ENCODE results near the gene RAB9A.
"Not testable (repeated sequence)": the region's sequence is repeated elsewhere in the genome, so short reads cannot be mapped to it uniquely, and the experiment has no call there.

RAB9A gene

GRCh38 chrX:13688958-13689740, at the start of gene RAB9A:
RAB9A (plus strand) TSS chrX:13689128; CDS start chrX:13708747, 19,619 bp downstream.
- H3F3A ChIP-seq (ENCODE audit: insufficient read depth, low read length) = no peaks in the 10 kb centered on the region
- H3K9ac ChIP-seq (ENCODE audit: low read length) = peak within 1 kb of the TSS; percentile 93
- TF ChIP-seq EZH2 (IDR thresholded peaks at IDR 0.05; ENCODE audit: borderline replicate concordance, low read length) (no peak), CTCF (IDR thresholded peaks at IDR 0.05; ENCODE audit: low read length) (no peak)
- no peaks in the 10 kb centered on the region for H4K20me1 ChIP-seq (ENCODE audit: insufficient read depth, low read length)
- no peaks in the 10 kb centered on the region for H3K9me3 ChIP-seq (ENCODE audit: low read length)
- 0 out of 2 replicates have a peak within 1 kb of the TSS, but pooled peaks have one; percentile 62 for H2AFZ ChIP-seq (ENCODE audit: low read length)
- peaks cover 51% of the 10 kb centered on the region for H3K4me1 ChIP-seq (ENCODE audit: insufficient read depth, low read length, severe bottlenecking)
- H3K4me2 ChIP-seq (ENCODE audit: low read length) = peak within 1 kb of the TSS; percentile 71
- peaks cover 40% of the 10 kb centered on the region for H3K79me2 ChIP-seq (ENCODE audit: insufficient read depth, low read length)
- no peaks in the 10 kb centered on the region for H3K36me3 ChIP-seq (ENCODE audit: insufficient read depth, low read length)
- peak within 1 kb of the TSS; percentile 79 for H3K27ac ChIP-seq (ENCODE audit: low read depth, low read length, poor library complexity, severe bottlenecking)
- H3K27me3 ChIP-seq (ENCODE audit: insufficient read depth, low read length) = no peaks in the 10 kb centered on the region
- no peaks in the 10 kb centered on the region for H3K9me2 ChIP-seq (ENCODE audit: low read depth, low read length)
- H3K4me3 ChIP-seq (ENCODE audit: low read depth, low read length, poor library complexity, severe bottlenecking) = peak within 1 kb of the TSS; percentile 95

- H2AFZ ChIP-seq (ENCODE audit: low read length); H3K9ac ChIP-seq (ENCODE audit: low read length); H3K27me3 ChIP-seq (ENCODE audit: insufficient read depth, low read length); H3K36me3 ChIP-seq (ENCODE audit: insufficient read depth, low read length); H3K79me2 ChIP-seq (ENCODE audit: insufficient read depth, low read length); H3K9me2 ChIP-seq (ENCODE audit: low read depth, low read length); H4K20me1 ChIP-seq (ENCODE audit: insufficient read depth, low read length); H3K4me3 ChIP-seq (ENCODE audit: low read depth, low read length, poor library complexity, severe bottlenecking); H3K27ac ChIP-seq (ENCODE audit: low read depth, low read length, poor library complexity, severe bottlenecking); H3K4me2 ChIP-seq (ENCODE audit: low read length); H3K4me1 ChIP-seq (ENCODE audit: insufficient read depth, low read length, severe bottlenecking); H3F3A ChIP-seq (ENCODE audit: insufficient read depth, low read length); H3K9me3 ChIP-seq (ENCODE audit: low read length): not testable (repeated sequence)
Measured at GRCh38 chrX:13641684-13642083, 47.2 kb upstream of the RAB9A start.

- no peaks in the 10 kb centered on the region for H3K36me3 ChIP-seq (ENCODE audit: insufficient read depth, low read length)
- H3K9me3 ChIP-seq (ENCODE audit: low read length) = no peaks in the 10 kb centered on the region
- H3K79me2 ChIP-seq (ENCODE audit: insufficient read depth, low read length) = no peaks in the 10 kb centered on the region
- no peak overlapping the region for H3K4me3 ChIP-seq (ENCODE audit: low read depth, low read length, poor library complexity, severe bottlenecking)
- no peak overlapping the region for H2AFZ ChIP-seq (ENCODE audit: low read length)
- no peaks in the 10 kb centered on the region for H4K20me1 ChIP-seq (ENCODE audit: insufficient read depth, low read length)
- no peaks in the 10 kb centered on the region for H3K27me3 ChIP-seq (ENCODE audit: insufficient read depth, low read length)
- no peak overlapping the region for H3K9ac ChIP-seq (ENCODE audit: low read length)
- TF ChIP-seq EZH2 (IDR thresholded peaks at IDR 0.05; ENCODE audit: borderline replicate concordance, low read length) (no peak), CTCF (IDR thresholded peaks at IDR 0.05; ENCODE audit: low read length) (no peak)
- H3F3A ChIP-seq (ENCODE audit: insufficient read depth, low read length) = no peaks in the 10 kb centered on the region
- no peaks in the 10 kb centered on the region for H3K4me1 ChIP-seq (ENCODE audit: insufficient read depth, low read length, severe bottlenecking)
- no peaks in the 10 kb centered on the region for H3K9me2 ChIP-seq (ENCODE audit: low read depth, low read length)
- no peak overlapping the region for H3K4me2 ChIP-seq (ENCODE audit: low read length)
- H3K27ac ChIP-seq (ENCODE audit: low read depth, low read length, poor library complexity, severe bottlenecking) = no peak overlapping the region
Measured at GRCh38 chrX:13645464-13646153, 43.3 kb upstream of the RAB9A start.

Data from OCI-LY1 (cell line).